Measurements from ENCODE around the gene ITGB8. TPM values are rescaled to one million over a fixed set of nuclear protein-coding genes. Genes with fewer than 3 reads are reported as not detected.

ITGB8 gene
- total and polyA plus RNA-seq, 9 of the 15 experiments (the other 6 are each of a cell fraction or from before 2014, with no cell fraction given): under 0.01 to 0.03 (median 0.02) TPM; not detected in 6

DNA sequence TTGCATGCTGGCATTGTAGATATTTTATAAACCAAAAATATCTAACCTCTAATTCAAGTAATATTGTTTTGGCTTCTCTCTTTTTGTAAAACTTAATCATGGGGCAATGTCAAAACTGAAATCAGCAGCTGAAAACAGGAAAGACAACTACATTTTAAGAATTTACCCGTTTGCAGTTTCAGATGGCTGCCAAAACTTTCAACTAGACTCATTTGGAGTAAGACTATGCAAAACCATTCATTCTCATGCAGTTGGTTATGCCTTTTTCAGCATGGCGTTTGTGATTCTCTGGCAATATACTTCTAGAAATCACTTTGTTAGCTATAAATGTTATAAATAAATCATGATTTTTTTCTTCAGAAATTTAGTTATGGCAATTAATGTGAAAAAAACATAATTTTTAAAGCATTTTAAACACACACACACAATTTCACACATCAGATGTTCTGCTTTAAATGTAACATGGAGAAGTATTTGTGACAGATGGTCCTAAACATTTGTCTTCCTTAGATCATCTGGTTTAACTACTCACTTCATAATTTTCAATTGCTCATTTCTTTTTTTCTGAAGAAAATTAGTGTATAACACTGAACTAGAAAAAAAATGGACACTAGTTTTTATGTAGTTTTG is 116.4 kb downstream of the ITGB8 start (continued):
- TF ChIP-seq NCOA4 (IDR thresholded peaks at IDR 0.05; ENCODE audit: partially characterized antibody) (no peak), RUNX1 (IDR thresholded peaks at IDR 0.05; ENCODE audit: low read depth) (no peak)

DNA sequence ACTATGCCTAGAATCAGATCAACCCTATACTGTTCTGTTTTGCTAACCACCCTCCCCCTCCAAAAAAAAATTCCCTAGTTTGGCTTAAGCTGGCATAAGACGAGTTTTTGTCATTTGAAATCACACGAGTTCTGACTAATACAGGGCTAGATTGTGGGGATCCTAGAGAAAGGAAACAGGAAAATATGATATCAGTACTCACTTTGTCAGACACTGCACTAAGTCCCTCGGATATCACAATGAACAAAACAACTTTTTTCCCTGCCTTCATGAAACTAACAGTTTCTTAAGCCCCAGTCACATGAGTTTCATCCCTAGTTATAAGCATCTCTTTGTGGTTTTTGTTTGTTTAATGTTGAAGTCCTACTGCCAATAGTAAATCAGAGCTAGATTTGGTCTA is 118.5 kb downstream of the ITGB8 start:
- H3K27ac ChIP-seq (ENCODE audit: extremely low read depth, low read depth, low read length): no peak overlapping the region
- H2AFZ ChIP-seq (ENCODE audit: low read depth, low read length): no peak overlapping the region
- no peaks in the 10 kb centered on the region for H3K36me3 ChIP-seq (ENCODE audit: control insufficient read depth, insufficient read depth, low read length)
- no peaks in the 10 kb centered on the region for H3K4me1 ChIP-seq (replicated peaks in 1 of 2; ENCODE audit: control insufficient read depth in 2 of 2, insufficient read depth in 2 of 2, low read length in 2 of 2)
- H3K27me3 ChIP-seq (ENCODE audit: control insufficient read depth in 2 of 2, insufficient read depth in 2 of 2, low read length in 2 of 2): no peaks in the 10 kb centered on the region
- CTCF ChIA-PET (ENCODE audit: low intra/inter-chr PET ratio): no interaction called here
- no peaks in the 10 kb centered on the region for H4K20me1 ChIP-seq (replicated peaks; ENCODE audit: control insufficient read depth, insufficient read depth, low read length)
- WGBS (ENCODE audit: insufficient coverage, low coverage, missing lambda C conversion rate): 0% methylated on average over 3 of the region's 3 CpGs
- BruUV-seq (replicated peaks): no TSS peak
- H3K4me3 ChIP-seq: no peak overlapping the region
- H3K9me3 ChIP-seq (replicated peaks; ENCODE audit: control insufficient read depth, insufficient read depth, low read depth, low read length): no peaks in the 10 kb centered on the region
- H3K9ac ChIP-seq (ENCODE audit: insufficient read depth in 1 of 2, low read depth in 2 of 2, low read length in 2 of 2): no peak overlapping the region
- H3K4me2 ChIP-seq (ENCODE audit: insufficient read depth, low read length): no peak overlapping the region
- in situ Hi-C loops (cut with MboI): loop anchor here (10.0 kb wide), 1 partner anchor 704 kb away; no protein-coding TSS in a partner anchor
- FAIRE-seq: no peak
- POLR2A ChIA-PET: interaction anchor here (0.5 to 1.0 kb wide), 2 partner anchors 9 to 14 kb away, joined by 3 to 4 read pairs; no protein-coding TSS in a partner anchor
- no peaks in the 10 kb centered on the region for H3K9me1 ChIP-seq (ENCODE audit: control insufficient read depth, insufficient read depth, low read length)
- DNase-seq (ENCODE audit: extremely low read depth in 1 of 4, low spot score in 3 of 4): no peak
- ATAC-seq: no peak
- no peak for TF ChIP-seq HEY1 (CRISPR knock-in tag; IDR thresholded peaks at IDR 0.05; ENCODE audit: borderline replicate concordance)
- no peak for TF ChIP-seq ZNF174 (CRISPR knock-in tag; IDR thresholded peaks at IDR 0.05)
- no peak for TF ChIP-seq HOXB6 (CRISPR knock-in tag; IDR thresholded peaks at IDR 0.05; ENCODE audit: borderline replicate concordance)
- no peak for TF ChIP-seq POLR2B (IDR thresholded peaks at IDR 0.05; ENCODE audit: low read depth, partially characterized antibody)
- TF ChIP-seq BCOR (IDR thresholded peaks at IDR 0.05): no peak
- TF ChIP-seq MCM3 (IDR thresholded peaks at IDR 0.05): no peak
- TF ChIP-seq BMI1 (IDR thresholded peaks at IDR 0.05; ENCODE audit: low read length): no peak
- TF ChIP-seq POLR3A (IDR thresholded peaks at IDR 0.05; ENCODE audit: borderline replicate concordance, extremely low read depth, insufficient read depth, insufficient read length): no peak
- no peak for TF ChIP-seq STAT5A (IDR thresholded peaks at IDR 0.05; ENCODE audit: borderline replicate concordance, low read length)
- no peak for TF ChIP-seq RFX1 (IDR thresholded peaks at IDR 0.05)
- no peak for TF ChIP-seq MEF2A (IDR thresholded peaks at IDR 0.05; ENCODE audit: control insufficient read depth, low read depth, low read length)
- no peak for TF ChIP-seq MYNN (IDR thresholded peaks at IDR 0.05)
- TF ChIP-seq MYNN (CRISPR knock-in tag; IDR thresholded peaks at IDR 0.05): no peak
- TF ChIP-seq ZNF184 (CRISPR knock-in tag; IDR thresholded peaks at IDR 0.05): no peak
- no peak for TF ChIP-seq ZNF76 (CRISPR knock-in tag; IDR thresholded peaks at IDR 0.05; ENCODE audit: borderline replicate concordance)
- TF ChIP-seq WHSC1 (IDR thresholded peaks at IDR 0.05; ENCODE audit: low read length): no peak
- TF ChIP-seq NFRKB (IDR thresholded peaks at IDR 0.05; ENCODE audit: low read depth): no peak
- intact Hi-C loops (cut with micrococcal nuclease): no loop called here
- H3K79me2 ChIP-seq (ENCODE audit: control insufficient read depth, insufficient read depth, low read length): no peaks in the 10 kb centered on the region
